DOHH2 (cell line): ENCODE data around the gene PLXNA1.

Experiments used
- H3F3A ChIP-seq: fragments of 200-600 bp; sonication (generic), shearing (Covaris generic); 2 replicates; pipeline ENCODE4 v1.6.0; 2016; ENCODE audit warnings: antibody characterized with exemption, mild to moderate bottlenecking; ENCODE audit not compliant: control insufficient read depth, insufficient read depth
- H3K27ac ChIP-seq: fragments of 200-600 bp; sonication (generic); 2 replicates; pipeline ENCODE4 v1.5.1; 2014; ENCODE audit warnings: low read depth, mild to moderate bottlenecking, low read length, moderate library complexity
- H3K27me3 ChIP-seq: fragments of 200-600 bp; sonication (generic); 2 replicates; pipeline ENCODE4 v1.6.1; 2014; ENCODE audit warnings: mild to moderate bottlenecking, low read length, mixed read lengths; ENCODE audit not compliant: control insufficient read depth
- H3K36me3 ChIP-seq: fragments of 200-600 bp; sonication (generic); 2 replicates; pipeline ENCODE4 v1.6.1; 2014; ENCODE audit warnings: mild to moderate bottlenecking, low read length, moderate library complexity, mixed read lengths; ENCODE audit not compliant: control insufficient read depth
- H3K4me1 ChIP-seq: fragments of 200-600 bp; sonication (generic); 2 replicates; pipeline ENCODE4 v1.6.1; 2014; ENCODE audit warnings: mild to moderate bottlenecking, low read length, mixed read lengths; ENCODE audit not compliant: control insufficient read depth
- H3K4me2 ChIP-seq: fragments of 200-600 bp; sonication (generic); 2 replicates; pipeline ENCODE4 v1.6.0; 2014; ENCODE audit warnings: mild to moderate bottlenecking, low read length, moderate library complexity
- H3K4me3 ChIP-seq: fragments of 200-600 bp; sonication (generic); 2 replicates; pipeline ENCODE4 v1.5.1; 2014; ENCODE audit warnings: mild to moderate bottlenecking, low read length, mixed read lengths
- H3K79me2 ChIP-seq: fragments of 200-600 bp; sonication (generic); 2 replicates; pipeline ENCODE4 v1.6.1; 2014; ENCODE audit warnings: mild to moderate bottlenecking, low read length, mixed read lengths; ENCODE audit not compliant: control insufficient read depth
- H3K9me2 ChIP-seq: fragments of 200-600 bp; sonication (generic); replicated peaks from 2 replicates; pipeline ENCODE4 v1.6.1; 2014; ENCODE audit warnings: mild to moderate bottlenecking, low read length, mixed read lengths; ENCODE audit not compliant: control insufficient read depth
- H3K9me3 ChIP-seq: fragments of 200-600 bp; sonication (generic); 2 replicates; pipeline ENCODE4 v1.6.1; 2014; ENCODE audit warnings: antibody characterized with exemption, low read length, mixed read lengths; ENCODE audit not compliant: control insufficient read depth, insufficient read depth
- H4K20me1 ChIP-seq: fragments of 200-600 bp; sonication (generic); 2 replicates; pipeline ENCODE4 v1.6.0; 2014; ENCODE audit warnings: low read depth, mild to moderate bottlenecking, antibody characterized with exemption, low read length, moderate library complexity; ENCODE audit not compliant: control insufficient read depth, insufficient read depth
- CTCF ChIP-seq: fragments of 200-600 bp; sonication (generic); IDR thresholded peaks from one replicate; pipeline ENCODE4 v1.5.1; 2014; ENCODE audit warnings: antibody characterized with exemption, mild to moderate bottlenecking, low read depth, low read length; ENCODE audit not compliant: poor library complexity, severe bottlenecking
- EZH2phosphoT487 ChIP-seq: fragments of 200-600 bp; sonication (generic); IDR thresholded peaks from 2 replicates; pipeline ENCODE4 v1.6.1; 2017; ENCODE audit warnings: borderline replicate concordance, mild to moderate bottlenecking, antibody characterized with exemption, low read length, moderate library complexity, mixed read lengths

The PLXNA1 gene

GRCh38 chr3:126964261-126964660 is 18.7 kb upstream of the PLXNA1 start:
- no peaks in the 10 kb centered on the region for H3K9me3 ChIP-seq
- no peak overlapping the region for H3K27ac ChIP-seq
- H3K4me1 ChIP-seq, result no peaks in the 10 kb centered on the region
- no peaks in the 10 kb centered on the region for H3F3A ChIP-seq
- peaks cover 3% of the 10 kb centered on the region; the same call in 1 of the 2 replicates for H4K20me1 ChIP-seq
- no peak for TF ChIP-seq EZH2phosphoT487
- TF ChIP-seq CTCF, result no peak
- H3K4me3 ChIP-seq, result no peak overlapping the region
- H3K27me3 ChIP-seq, result peaks cover 13% of the 10 kb centered on the region
- no peak overlapping the region for H3K4me2 ChIP-seq
- H3K9me2 ChIP-seq, result no peaks in the 10 kb centered on the region
- H3K79me2 ChIP-seq, result no peaks in the 10 kb centered on the region
- H3K36me3 ChIP-seq, result no peaks in the 10 kb centered on the region

- Histone ChIP-seq H3K4me1 (no peaks in the 10 kb centered on the region), H3K36me3 (no peaks in the 10 kb centered on the region), H3K4me2 (no peak overlapping the region), H3K9me2 (no peaks in the 10 kb centered on the region), H3K9me3 (no peaks in the 10 kb centered on the region), H3K4me3 (no peak overlapping the region), H3K27me3 (peaks cover 19% of the 10 kb centered on the region), H3K27ac (no peak overlapping the region), H3F3A (no peaks in the 10 kb centered on the region), H4K20me1 (peaks cover 3% of the 10 kb centered on the region; the same call in 1 of the 2 replicates), H3K79me2 (no peaks in the 10 kb centered on the region)
- TF ChIP-seq CTCF (no peak), EZH2phosphoT487 (no peak)
Measured at GRCh38 chr3:126964950-126965349, 18.0 kb upstream of the PLXNA1 start.

- Histone ChIP-seq H3K4me1 (no peaks in the 10 kb centered on the region), H3K27me3 (peaks cover 22% of the 10 kb centered on the region), H3K79me2 (no peaks in the 10 kb centered on the region), H3K4me2 (no peak overlapping the region), H3K4me3 (no peak overlapping the region), H4K20me1 (peaks cover 3% of the 10 kb centered on the region; the same call in 1 of the 2 replicates), H3K36me3 (no peaks in the 10 kb centered on the region), H3K27ac (no peak overlapping the region), H3K9me3 (no peaks in the 10 kb centered on the region), H3F3A (no peaks in the 10 kb centered on the region), H3K9me2 (no peaks in the 10 kb centered on the region)
- TF ChIP-seq CTCF (no peak), EZH2phosphoT487 (no peak)
Measured at GRCh38 chr3:126965526-126966080, 17.3 kb upstream of the PLXNA1 start.
